Caco-2 (cell line): ENCODE data around the gene POFUT2. TPM values are rescaled to one million over a fixed set of nuclear protein-coding genes. Genes with fewer than 3 reads are reported as not detected.

Experiments used
- BruUV-seq: library from RNA; stranded (reverse); fragments of 400-500 nt; replicated peaks from 2 replicates; lab custom pipeline; 2021; lab: Mats Ljungman, UMichigan
- CTCF ChIA-PET: fragments of 300-600 bp; sonication (Branson Sonifier 250); formaldehyde crosslinking; loops from one replicate; lab custom pipeline; 2022; ENCODE audit warnings: antibody characterized with exemption; lab: Charles Lee
- POLR2A ChIA-PET: fragments of 300-600 bp; sonication (Branson Sonifier 250); formaldehyde crosslinking; loops from one replicate; lab custom pipeline; 2022; ENCODE audit warnings: antibody characterized with exemption; lab: Charles Lee
- DNase-seq, 2 experiments: peaks; one replicate each; pipeline versions ENCODE4 v3.0.0 to v3.0.0-alpha.2; 2020 to 2022
- H3K27me3 ChIP-seq: replicated peaks from 2 replicates; pipeline ENCODE4 v1.6.0; 2011; ENCODE audit warnings: low read length; ENCODE audit not compliant: control insufficient read depth, insufficient read depth
- H3K36me3 ChIP-seq: 2 replicates; pipeline ENCODE4 v1.5.1; 2011; ENCODE audit warnings: low read length; ENCODE audit not compliant: control insufficient read depth, insufficient read depth
- H3K4me1 ChIP-seq: fragments of 250-450 bp; sonication (Bioruptor Pico); 2 replicates; pipeline ENCODE4 v1.5.1; 2020; ENCODE audit warnings: mild to moderate bottlenecking
- H3K4me3 ChIP-seq: 2 replicates; pipeline ENCODE4 v1.5.1; 2011; ENCODE audit warnings: low read depth, mild to moderate bottlenecking, control low read depth, low read length
- H3K9me3 ChIP-seq: fragments of 250-450 bp; sonication (Bioruptor Pico); 2 replicates; pipeline ENCODE4 v1.5.1; 2020; ENCODE audit warnings: mild to moderate bottlenecking, moderate library complexity
- H3K27ac Mint-ChIP-seq: one replicate; pipeline ENCODE4 v1.8.0; 2022; ENCODE audit warnings: mixed read lengths; ENCODE audit not compliant: unreplicated experiment
- H3K27me3 Mint-ChIP-seq: one replicate; pipeline ENCODE4 v1.8.0; 2022; ENCODE audit warnings: mixed read lengths; ENCODE audit not compliant: insufficient read depth, unreplicated experiment
- H3K36me3 Mint-ChIP-seq: one replicate; pipeline ENCODE4 v1.8.0; 2022; ENCODE audit warnings: mild to moderate bottlenecking, mixed read lengths; ENCODE audit not compliant: insufficient read depth, unreplicated experiment
- H3K4me1 Mint-ChIP-seq: one replicate; pipeline ENCODE4 v1.8.0; 2022; ENCODE audit warnings: low read depth, mixed read lengths; ENCODE audit not compliant: unreplicated experiment
- H3K4me3 Mint-ChIP-seq: one replicate; pipeline ENCODE4 v1.8.0; 2022; ENCODE audit warnings: mild to moderate bottlenecking, moderate library complexity, mixed read lengths; ENCODE audit not compliant: unreplicated experiment
- H3K9me3 Mint-ChIP-seq: one replicate; pipeline ENCODE4 v1.8.0; 2022; ENCODE audit warnings: mixed read lengths; ENCODE audit not compliant: unreplicated experiment
- intact Hi-C: fragments of 100-400 bp; cut with micrococcal nuclease; formaldehyde crosslinking; loops from one replicate; pipeline ENCODE4 v1.10.0; 2022; ENCODE audit not compliant: unreplicated experiment
- total RNA-seq: library from RNA; stranded (reverse); gene quantifications from 2 replicates; pipeline ENCODE4 v1.2.3, GENCODE V29; 2022
- TF ChIP-seq, protein P1 (sequence below), 2 experiments: fragments of 200-600 bp in 1 of 2; IDR thresholded peaks; 1 replicate in 1 of 2; 2 replicates in 1 of 2; pipeline versions ENCODE4 v1.5.1 to v1.8.0; 2011 to 2022; ENCODE audit warnings: antibody characterized with exemption in 1 of 2, control low read depth in 1 of 2, inconsistent platforms in 1 of 2, low read depth in 1 of 2, low read length in 1 of 2, mild to moderate bottlenecking in 1 of 2, moderate library complexity in 1 of 2; ENCODE audit not compliant: insufficient read depth in 1 of 2, severe bottlenecking in 1 of 2, unreplicated experiment in 1 of 2

Gene POFUT2
- total RNA-seq, 1 experiment from 2014 or later: 32.0 TPM

DNA sequence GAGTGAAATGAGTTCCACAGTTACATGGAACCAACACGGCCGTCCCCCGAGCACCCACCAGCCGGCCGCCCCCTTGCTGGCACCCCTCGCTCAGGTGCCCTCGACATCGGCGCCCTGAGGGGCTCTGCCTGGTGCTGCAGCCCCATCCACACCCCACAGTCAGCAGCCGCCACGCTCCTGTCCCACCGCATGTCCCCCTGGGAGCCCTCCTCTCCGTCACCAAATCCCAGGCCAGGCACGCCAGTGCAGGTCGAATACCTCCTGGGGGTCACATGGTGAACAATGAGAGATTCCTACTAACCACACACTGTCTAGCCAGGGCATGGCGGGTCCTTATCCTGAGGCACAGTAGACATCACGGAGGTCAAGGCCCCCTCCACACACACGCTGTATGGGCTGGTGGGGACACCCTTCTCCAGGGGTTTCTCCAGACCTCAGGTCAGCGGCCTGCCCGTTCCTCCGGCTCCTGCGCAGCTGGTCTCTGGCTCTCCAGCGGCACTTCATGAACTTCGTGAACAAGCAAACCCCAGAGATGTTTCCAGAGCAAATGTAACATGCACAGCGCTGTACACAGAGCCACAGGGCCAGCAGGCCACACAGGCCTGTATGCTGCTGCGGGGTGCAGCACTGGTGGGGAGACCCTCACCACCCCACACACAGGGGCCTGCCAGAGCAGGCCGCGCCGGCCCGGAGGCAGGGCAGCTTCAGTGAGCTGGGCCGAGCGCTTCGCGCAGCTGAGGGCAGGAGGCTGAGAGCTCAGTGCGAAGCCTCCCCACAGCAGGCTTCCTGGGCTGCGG is 21.8 kb downstream of the POFUT2 start:
- TF ChIP-seq, protein P1, sequence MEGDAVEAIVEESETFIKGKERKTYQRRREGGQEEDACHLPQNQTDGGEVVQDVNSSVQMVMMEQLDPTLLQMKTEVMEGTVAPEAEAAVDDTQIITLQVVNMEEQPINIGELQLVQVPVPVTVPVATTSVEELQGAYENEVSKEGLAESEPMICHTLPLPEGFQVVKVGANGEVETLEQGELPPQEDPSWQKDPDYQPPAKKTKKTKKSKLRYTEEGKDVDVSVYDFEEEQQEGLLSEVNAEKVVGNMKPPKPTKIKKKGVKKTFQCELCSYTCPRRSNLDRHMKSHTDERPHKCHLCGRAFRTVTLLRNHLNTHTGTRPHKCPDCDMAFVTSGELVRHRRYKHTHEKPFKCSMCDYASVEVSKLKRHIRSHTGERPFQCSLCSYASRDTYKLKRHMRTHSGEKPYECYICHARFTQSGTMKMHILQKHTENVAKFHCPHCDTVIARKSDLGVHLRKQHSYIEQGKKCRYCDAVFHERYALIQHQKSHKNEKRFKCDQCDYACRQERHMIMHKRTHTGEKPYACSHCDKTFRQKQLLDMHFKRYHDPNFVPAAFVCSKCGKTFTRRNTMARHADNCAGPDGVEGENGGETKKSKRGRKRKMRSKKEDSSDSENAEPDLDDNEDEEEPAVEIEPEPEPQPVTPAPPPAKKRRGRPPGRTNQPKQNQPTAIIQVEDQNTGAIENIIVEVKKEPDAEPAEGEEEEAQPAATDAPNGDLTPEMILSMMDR (IDR thresholded peaks at IDR 0.05; ENCODE audit: insufficient read depth in 1 of 2, low read depth in 1 of 2, low read length in 1 of 2, severe bottlenecking in 1 of 2, unreplicated experiment in 1 of 2): no peak
- Histone ChIP-seq H3K9me3 (no peaks in the 10 kb centered on the region), H3K4me1 (no peaks in the 10 kb centered on the region), H3K36me3 (no peaks in the 10 kb centered on the region; the same call in 1 of the 2 replicates), H3K4me3 (no peak overlapping the region), H3K27me3 (no peaks in the 10 kb centered on the region)
- Mint-ChIP-seq H3K36me3 (peaks cover 47% of the 10 kb centered on the region), H3K4me1 (no peaks in the 10 kb centered on the region), H3K9me3 (no peaks in the 10 kb centered on the region), H3K27ac (no peak overlapping the region), H3K4me3 (no peak overlapping the region), H3K27me3 (no peaks in the 10 kb centered on the region)
- DNase-seq: no peak
- ChIA-PET POLR2A (no interaction called here), CTCF (no interaction called here)
- no TSS peak for BruUV-seq
- intact Hi-C loops: no loop called here

DNA sequence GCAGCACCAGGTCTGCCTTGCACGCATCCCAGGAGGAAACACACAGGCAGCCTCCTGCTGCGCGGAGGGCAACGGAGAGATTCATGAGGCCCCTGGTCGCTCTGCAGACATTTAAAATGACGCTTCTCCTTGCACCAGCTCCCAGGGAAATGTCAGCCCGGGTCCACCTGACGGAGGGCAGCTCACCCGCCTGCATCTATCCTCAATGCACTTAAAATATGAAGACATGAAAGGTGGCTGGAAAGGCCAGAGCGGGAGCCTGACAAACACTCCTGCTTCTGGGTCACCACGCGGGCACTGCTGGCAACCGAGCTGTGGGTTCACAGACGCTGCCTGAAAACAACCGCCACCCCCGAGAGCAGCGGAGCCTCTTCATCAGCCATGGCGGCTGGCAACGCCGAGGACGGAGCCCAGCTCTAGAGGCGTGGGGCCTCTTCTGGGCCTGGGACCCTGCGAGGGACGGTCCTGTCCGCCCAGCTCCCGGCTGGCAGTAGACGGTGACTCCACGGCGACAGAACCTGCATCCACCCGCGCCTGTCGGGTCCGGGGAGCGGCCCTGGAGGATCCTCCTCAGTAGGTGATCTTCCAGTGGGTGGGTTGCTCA is 22.7 kb downstream of the POFUT2 start:
- no peak for DNase-seq
- BruUV-seq: no TSS peak
- POLR2A ChIA-PET: no interaction called here
- no peaks in the 10 kb centered on the region; the same call in 1 of the 2 replicates for H3K36me3 ChIP-seq
- no peaks in the 10 kb centered on the region for H3K4me1 ChIP-seq
- H3K36me3 Mint-ChIP-seq: peaks cover 47% of the 10 kb centered on the region
- no peaks in the 10 kb centered on the region for H3K4me1 Mint-ChIP-seq
- no peak overlapping the region for H3K4me3 ChIP-seq
- no peak overlapping the region for H3K4me3 Mint-ChIP-seq
- no peaks in the 10 kb centered on the region for H3K27me3 ChIP-seq
- TF ChIP-seq, protein P1 (IDR thresholded peaks at IDR 0.05; ENCODE audit: insufficient read depth in 1 of 2, low read depth in 1 of 2, low read length in 1 of 2, severe bottlenecking in 1 of 2, unreplicated experiment in 1 of 2): no peak
- H3K27ac Mint-ChIP-seq: no peak overlapping the region
- no peaks in the 10 kb centered on the region for H3K9me3 ChIP-seq
- intact Hi-C loops: no loop called here
- no peaks in the 10 kb centered on the region for H3K9me3 Mint-ChIP-seq
- CTCF ChIA-PET: no interaction called here
- no peaks in the 10 kb centered on the region for H3K27me3 Mint-ChIP-seq

DNA sequence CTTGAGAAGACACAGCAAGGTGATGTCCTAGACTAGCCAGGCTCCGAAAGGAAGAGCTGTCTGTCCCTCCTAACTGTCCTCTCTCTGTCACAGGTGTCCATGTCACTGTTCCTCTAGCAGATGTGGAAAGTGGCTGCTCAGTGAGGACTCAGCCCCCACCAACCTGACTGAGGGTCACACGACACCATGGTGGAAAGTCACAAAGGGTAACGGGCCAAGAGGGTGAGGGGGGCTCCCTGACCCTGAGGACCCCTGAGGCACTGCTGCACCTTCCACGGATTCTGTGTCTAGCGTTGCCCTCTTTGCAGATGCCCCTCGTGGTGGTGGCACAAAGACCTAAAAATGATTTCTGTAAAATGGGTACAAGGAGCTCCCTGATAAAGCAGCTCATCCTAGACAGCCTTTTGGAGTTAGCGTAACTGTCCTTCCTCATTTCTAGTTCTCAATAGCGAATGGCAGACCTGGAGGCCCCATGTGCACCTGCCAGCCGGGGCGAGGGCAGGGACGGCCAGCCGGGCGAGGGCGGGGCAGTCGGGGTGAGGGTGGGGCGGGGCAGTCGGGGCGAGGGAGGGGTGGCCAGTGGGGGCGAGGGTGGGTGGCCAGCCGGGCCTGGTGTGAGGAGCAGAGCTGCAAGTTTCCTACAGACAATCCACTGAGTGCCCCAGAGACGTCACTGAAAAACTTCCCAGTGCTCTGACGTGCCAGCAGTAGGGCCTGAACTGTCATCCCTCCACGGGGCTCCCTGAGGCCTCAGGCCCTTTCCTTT is 23.4 kb downstream of the POFUT2 start:
- Histone ChIP-seq H3K27me3 (no peaks in the 10 kb centered on the region), H3K36me3 (no peaks in the 10 kb centered on the region; the same call in 1 of the 2 replicates), H3K9me3 (no peaks in the 10 kb centered on the region), H3K4me3 (no peak overlapping the region), H3K4me1 (no peaks in the 10 kb centered on the region)
- Mint-ChIP-seq H3K27me3 (no peaks in the 10 kb centered on the region), H3K9me3 (no peaks in the 10 kb centered on the region), H3K36me3 (peaks cover 47% of the 10 kb centered on the region), H3K4me3 (no peak overlapping the region), H3K27ac (no peak overlapping the region), H3K4me1 (no peaks in the 10 kb centered on the region)
- ChIA-PET CTCF (no interaction called here), POLR2A (no interaction called here)
- TSS peak; percentile 59 for BruUV-seq
- DNase-seq: no peak
- intact Hi-C loops: no loop called here
- TF ChIP-seq, protein P1 (IDR thresholded peaks at IDR 0.05; ENCODE audit: insufficient read depth in 1 of 2, low read depth in 1 of 2, low read length in 1 of 2, severe bottlenecking in 1 of 2, unreplicated experiment in 1 of 2): no peak
